BLaER1 (cell line): ENCODE results near the gene COL8A1.

ENCODE experiments used
- H3K27ac ChIP-seq: shearing (Covaris generic); formaldehyde crosslinking; 2 replicates; pipeline ENCODE4 v1.8.1; 2022
- H3K27me3 ChIP-seq: shearing (Covaris generic); formaldehyde crosslinking; 2 replicates; pipeline ENCODE4 v1.8.1; 2022
- H3K36me3 ChIP-seq: shearing (Covaris generic); formaldehyde crosslinking; 2 replicates; pipeline ENCODE4 v1.8.1; 2022
- H3K4me1 ChIP-seq: shearing (Covaris generic); formaldehyde crosslinking; 2 replicates; pipeline ENCODE4 v1.8.1; 2022
- H3K4me2 ChIP-seq: shearing (Covaris generic); formaldehyde crosslinking; 2 replicates; pipeline ENCODE4 v1.8.1; 2022
- H3K4me3 ChIP-seq: shearing (Covaris generic); formaldehyde crosslinking; 2 replicates; pipeline ENCODE4 v1.8.1; 2022
- H3K9ac ChIP-seq: shearing (Covaris generic); formaldehyde crosslinking; 2 replicates; pipeline ENCODE4 v1.8.1; 2022
- H3K9me3 ChIP-seq: shearing (Covaris generic); formaldehyde crosslinking; 2 replicates; pipeline ENCODE4 v1.8.1; 2022
- H4K20me1 ChIP-seq: shearing (Covaris generic); formaldehyde crosslinking; 2 replicates; pipeline ENCODE4 v1.8.1; 2022
- Cebpa-rat ChIP-seq: shearing (Covaris generic); IDR thresholded peaks from 2 replicates; pipeline ENCODE4 v1.8.1; 2022

The COL8A1 gene

DNA sequence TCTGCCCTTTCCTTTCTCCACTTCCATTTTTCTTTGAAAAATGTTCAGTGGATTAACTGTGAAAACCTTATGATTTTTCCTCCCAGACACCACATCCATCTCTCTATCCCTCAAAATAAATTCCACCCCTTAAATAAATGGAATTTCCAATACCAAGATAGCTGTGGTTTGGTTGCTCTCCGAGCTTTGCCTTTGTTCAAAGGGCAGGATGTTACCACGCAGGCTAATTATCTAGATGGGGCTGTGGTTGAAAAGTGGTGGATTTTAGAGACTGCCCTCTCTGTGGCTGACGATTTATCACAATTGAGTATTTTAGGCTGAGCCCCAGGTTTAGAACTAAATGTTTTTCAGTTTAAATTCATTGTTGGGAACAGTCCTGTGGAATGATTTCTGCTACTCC lies 142.4 kb downstream of the COL8A1 start:
- H3K4me3 ChIP-seq = no peak overlapping the region
- H3K9ac ChIP-seq = no peak overlapping the region
- H3K4me1 ChIP-seq = peaks cover 7% of the 10 kb centered on the region
- no peaks in the 10 kb centered on the region for H3K36me3 ChIP-seq
- H3K9me3 ChIP-seq = no peaks in the 10 kb centered on the region
- no peak for TF ChIP-seq Cebpa-rat
- H4K20me1 ChIP-seq = no peaks in the 10 kb centered on the region
- no peak overlapping the region for H3K27ac ChIP-seq
- no peak overlapping the region for H3K4me2 ChIP-seq
- no peaks in the 10 kb centered on the region for H3K27me3 ChIP-seq

DNA sequence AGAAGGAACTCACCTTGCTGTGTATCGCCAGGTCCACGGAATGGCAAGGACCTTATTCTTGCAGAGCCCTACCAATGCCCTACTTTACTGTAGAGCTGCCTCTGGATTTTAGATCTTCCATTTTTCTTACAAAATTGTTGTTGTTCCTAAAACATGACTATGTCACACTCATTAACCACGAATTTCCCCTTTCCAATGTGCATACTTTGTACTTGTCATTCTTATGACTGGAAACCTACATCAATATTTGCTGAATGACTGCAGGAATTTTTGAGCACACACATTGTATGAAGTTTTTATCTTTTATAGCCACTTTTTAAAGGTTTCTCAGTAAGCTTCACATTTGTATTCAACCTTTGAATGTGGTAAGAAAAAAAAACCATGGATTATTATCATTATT lies 143.4 kb downstream of the COL8A1 start:
- Histone ChIP-seq H3K4me2 (no peak overlapping the region), H3K27ac (no peak overlapping the region)
- TF ChIP-seq Cebpa-rat = no peak

DNA sequence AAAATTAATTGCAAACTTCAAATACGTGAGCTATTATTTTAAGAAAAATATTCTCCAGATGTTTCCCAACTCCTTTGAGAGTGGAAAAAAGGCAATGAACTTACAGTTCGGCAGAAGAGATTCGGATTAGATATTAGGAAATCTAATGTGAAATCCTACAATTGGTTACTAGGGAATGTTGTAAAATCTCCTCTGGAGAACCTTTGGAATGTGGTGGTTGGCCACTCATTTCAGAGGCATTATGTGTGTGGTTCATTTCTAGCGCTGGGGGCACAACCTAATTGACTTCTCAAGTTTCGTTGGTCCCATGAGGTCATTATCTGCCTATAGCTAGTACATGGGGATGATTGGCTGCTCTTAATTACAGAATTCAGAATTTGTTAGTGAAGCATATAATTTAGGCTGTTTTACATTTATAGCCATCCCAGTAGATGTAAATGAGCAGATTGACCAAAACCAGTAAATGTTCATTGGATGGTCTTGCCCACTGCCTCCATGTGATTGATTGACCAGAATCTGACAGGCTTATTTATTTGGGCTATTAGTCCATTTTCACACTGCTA lies 144.7 kb downstream of the COL8A1 start:
- no peak overlapping the region for H3K4me3 ChIP-seq
- no peaks in the 10 kb centered on the region for H3K36me3 ChIP-seq
- TF ChIP-seq Cebpa-rat = no peak
- no peak overlapping the region for H3K9ac ChIP-seq
- H4K20me1 ChIP-seq = no peaks in the 10 kb centered on the region
- no peak overlapping the region for H3K4me2 ChIP-seq
- H3K27ac ChIP-seq = no peak overlapping the region
- H3K9me3 ChIP-seq = no peaks in the 10 kb centered on the region
- peaks cover 7% of the 10 kb centered on the region for H3K4me1 ChIP-seq
- H3K27me3 ChIP-seq = no peaks in the 10 kb centered on the region

More for the DNA sequence above, 143.4 kb downstream of the COL8A1 start:
- no peaks in the 10 kb centered on the region for H3K27me3 ChIP-seq
- no peaks in the 10 kb centered on the region for H4K20me1 ChIP-seq
- H3K9me3 ChIP-seq = no peaks in the 10 kb centered on the region
- no peak overlapping the region for H3K4me3 ChIP-seq
- no peaks in the 10 kb centered on the region for H3K36me3 ChIP-seq
- H3K4me1 ChIP-seq = peaks cover 7% of the 10 kb centered on the region
- H3K9ac ChIP-seq = no peak overlapping the region

DNA sequence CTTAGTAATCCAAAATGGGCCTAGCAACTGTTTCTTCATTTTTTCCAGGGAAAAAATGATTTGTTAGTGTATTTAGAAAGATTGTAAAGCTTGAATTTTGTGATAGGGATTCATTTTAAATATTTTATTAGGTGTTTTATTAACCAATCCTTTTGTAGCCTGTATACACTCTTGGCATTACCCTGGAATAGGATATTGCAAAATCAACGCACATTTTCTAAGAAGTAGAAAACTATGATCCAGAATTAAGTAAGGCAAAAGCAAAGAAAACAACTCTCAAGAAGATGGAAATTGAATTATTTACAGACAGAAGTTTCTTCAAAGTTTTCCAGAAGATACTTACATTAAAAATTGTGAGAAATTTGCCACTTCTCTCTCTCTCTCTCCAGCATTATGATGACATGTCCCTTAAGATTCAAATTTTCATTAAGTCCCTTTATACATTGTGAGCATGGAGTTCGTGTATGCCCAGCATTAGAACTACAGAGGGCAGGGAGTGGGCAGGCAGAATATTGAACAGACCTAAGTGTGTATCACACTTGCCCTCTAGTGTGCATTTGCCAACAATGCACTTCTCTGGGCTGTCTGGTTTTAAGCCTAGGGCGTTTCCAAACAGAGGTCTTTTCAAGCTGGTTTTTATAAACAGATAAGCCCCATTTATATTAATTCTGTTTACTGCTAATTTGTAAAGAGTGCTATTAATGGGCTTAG lies 150.8 kb downstream of the COL8A1 start:
- no peaks in the 10 kb centered on the region for H3K9me3 ChIP-seq
- H3K9ac ChIP-seq = no peak overlapping the region
- no peaks in the 10 kb centered on the region for H3K27me3 ChIP-seq
- H3K27ac ChIP-seq = no peak overlapping the region
- TF ChIP-seq Cebpa-rat = no peak
- H4K20me1 ChIP-seq = no peaks in the 10 kb centered on the region
- no peaks in the 10 kb centered on the region for H3K36me3 ChIP-seq
- no peaks in the 10 kb centered on the region for H3K4me1 ChIP-seq
- no peak overlapping the region for H3K4me3 ChIP-seq
- H3K4me2 ChIP-seq = no peak overlapping the region

DNA sequence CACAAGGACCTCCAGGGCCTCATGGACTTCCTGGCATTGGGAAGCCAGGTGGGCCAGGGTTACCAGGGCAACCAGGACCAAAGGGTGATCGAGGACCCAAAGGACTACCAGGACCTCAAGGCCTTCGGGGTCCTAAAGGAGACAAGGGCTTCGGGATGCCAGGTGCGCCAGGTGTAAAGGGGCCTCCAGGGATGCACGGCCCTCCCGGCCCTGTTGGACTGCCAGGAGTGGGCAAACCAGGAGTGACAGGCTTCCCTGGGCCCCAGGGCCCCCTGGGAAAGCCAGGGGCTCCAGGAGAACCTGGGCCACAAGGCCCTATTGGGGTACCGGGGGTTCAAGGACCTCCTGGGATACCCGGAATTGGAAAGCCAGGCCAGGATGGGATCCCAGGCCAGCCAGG lies 156.1 kb downstream of the COL8A1 start:
- H3K36me3 ChIP-seq = no peaks in the 10 kb centered on the region
- no peaks in the 10 kb centered on the region for H3K27me3 ChIP-seq
- no peak overlapping the region for H3K27ac ChIP-seq
- no peaks in the 10 kb centered on the region for H3K9me3 ChIP-seq
- no peak overlapping the region for H3K9ac ChIP-seq
- H3K4me2 ChIP-seq = no peak overlapping the region
- no peak for TF ChIP-seq Cebpa-rat
- H4K20me1 ChIP-seq = no peaks in the 10 kb centered on the region
- no peaks in the 10 kb centered on the region for H3K4me1 ChIP-seq
- H3K4me3 ChIP-seq = no peak overlapping the region

DNA sequence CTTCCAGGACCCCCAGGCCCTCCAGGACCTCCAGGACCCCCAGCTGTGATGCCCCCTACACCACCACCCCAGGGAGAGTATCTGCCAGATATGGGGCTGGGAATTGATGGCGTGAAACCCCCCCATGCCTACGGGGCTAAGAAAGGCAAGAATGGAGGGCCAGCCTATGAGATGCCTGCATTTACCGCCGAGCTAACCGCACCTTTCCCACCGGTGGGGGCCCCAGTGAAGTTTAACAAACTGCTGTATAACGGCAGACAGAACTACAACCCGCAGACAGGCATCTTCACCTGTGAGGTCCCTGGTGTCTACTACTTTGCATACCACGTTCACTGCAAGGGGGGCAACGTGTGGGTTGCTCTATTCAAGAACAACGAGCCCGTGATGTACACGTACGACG lies 157.2 kb downstream of the COL8A1 start:
- H3K27me3 ChIP-seq = no peaks in the 10 kb centered on the region
- no peaks in the 10 kb centered on the region for H3K4me1 ChIP-seq
- H4K20me1 ChIP-seq = no peaks in the 10 kb centered on the region
- H3K27ac ChIP-seq = no peak overlapping the region
- no peak for TF ChIP-seq Cebpa-rat
- no peak overlapping the region for H3K4me2 ChIP-seq
- H3K4me3 ChIP-seq = no peak overlapping the region
- no peaks in the 10 kb centered on the region for H3K36me3 ChIP-seq
- H3K9me3 ChIP-seq = no peaks in the 10 kb centered on the region
- no peak overlapping the region for H3K9ac ChIP-seq

DNA sequence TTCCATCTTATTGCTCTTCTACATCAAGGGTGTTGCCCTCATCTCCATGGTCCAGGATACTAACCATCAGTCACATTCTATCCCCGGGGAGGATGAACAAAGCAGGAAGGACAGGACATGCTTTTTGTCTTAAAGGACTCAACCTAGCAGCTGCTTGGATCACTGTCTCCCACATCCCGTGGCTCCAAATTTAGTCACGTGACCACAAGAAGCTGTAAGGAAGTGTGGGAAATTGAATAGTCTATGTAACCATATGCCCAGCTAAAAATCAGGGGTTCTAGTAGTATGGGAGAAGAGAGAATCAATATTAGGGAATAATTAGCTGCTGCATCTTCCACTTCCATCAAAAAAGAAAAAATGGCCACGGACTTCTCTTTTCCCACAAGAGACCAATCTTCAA lies 161.0 kb downstream of the COL8A1 start:
- no peak for TF ChIP-seq Cebpa-rat
- Histone ChIP-seq H3K27ac (no peak overlapping the region), H4K20me1 (no peaks in the 10 kb centered on the region), H3K9me3 (peaks cover 12% of the 10 kb centered on the region), H3K4me1 (no peaks in the 10 kb centered on the region), H3K9ac (no peak overlapping the region), H3K36me3 (peaks cover 9% of the 10 kb centered on the region; the same call in 1 of the 2 replicates), H3K4me3 (no peak overlapping the region), H3K27me3 (no peaks in the 10 kb centered on the region), H3K4me2 (no peak overlapping the region)

DNA sequence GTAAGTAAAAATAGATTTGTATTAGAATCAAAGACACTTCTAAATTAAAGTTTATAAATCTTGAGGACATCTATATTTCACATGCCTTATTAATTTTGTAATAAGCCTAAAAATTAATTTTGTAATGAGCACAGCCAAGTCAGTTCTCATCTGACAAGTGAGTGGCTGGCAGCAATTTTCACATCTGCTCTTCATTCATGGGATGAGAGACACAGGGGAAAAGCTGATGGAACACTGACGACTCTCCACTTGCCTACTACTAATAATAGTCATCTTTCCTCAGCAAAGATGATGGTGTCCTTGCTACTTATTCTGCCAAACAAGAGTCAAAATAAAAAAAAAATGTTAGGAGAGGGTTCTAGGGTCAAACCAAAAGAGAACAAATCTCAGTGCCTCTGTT lies 164.9 kb downstream of the COL8A1 start:
- H3K27me3 ChIP-seq = no peaks in the 10 kb centered on the region
- TF ChIP-seq Cebpa-rat = no peak

DNA sequence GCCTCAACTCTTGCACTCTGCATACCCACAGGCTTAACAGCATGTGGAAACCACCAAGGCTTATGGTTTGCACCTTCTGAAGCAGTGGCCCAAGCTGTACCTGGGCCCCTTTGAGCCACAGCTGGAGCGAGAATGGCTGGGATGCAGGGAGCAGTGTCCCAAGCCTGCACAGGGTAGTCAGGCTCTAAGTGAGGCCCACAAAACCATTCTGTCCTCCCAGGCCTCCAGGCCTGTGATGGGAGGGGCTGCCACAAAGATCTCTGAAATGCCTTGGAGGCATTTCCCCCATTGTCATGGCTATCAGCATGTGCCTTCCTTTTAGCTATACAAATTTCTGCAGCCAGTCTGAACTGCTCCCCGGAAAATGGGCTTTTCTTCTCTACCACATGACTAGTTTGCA lies 166.8 kb downstream of the COL8A1 start:
- H3K9ac ChIP-seq = no peak overlapping the region
- H3K36me3 ChIP-seq = peaks cover 18% of the 10 kb centered on the region
- no peaks in the 10 kb centered on the region for H3K27me3 ChIP-seq
- H3K4me3 ChIP-seq = 0 out of 2 replicates have a peak overlapping the region, but pooled peaks have one; percentile 25
- no peak overlapping the region for H3K4me2 ChIP-seq
- H4K20me1 ChIP-seq = no peaks in the 10 kb centered on the region
- peaks cover 36% of the 10 kb centered on the region for H3K9me3 ChIP-seq
- no peak overlapping the region for H3K27ac ChIP-seq
- H3K4me1 ChIP-seq = no peaks in the 10 kb centered on the region
- no peak for TF ChIP-seq Cebpa-rat

More for the DNA sequence above, 164.9 kb downstream of the COL8A1 start:
- Histone ChIP-seq H3K4me1 (no peaks in the 10 kb centered on the region), H3K4me3 (no peak overlapping the region), H3K9ac (no peak overlapping the region), H3K36me3 (peaks cover 18% of the 10 kb centered on the region), H3K4me2 (no peak overlapping the region), H3K27ac (no peak overlapping the region), H3K9me3 (peaks cover 36% of the 10 kb centered on the region), H4K20me1 (no peaks in the 10 kb centered on the region)

DNA sequence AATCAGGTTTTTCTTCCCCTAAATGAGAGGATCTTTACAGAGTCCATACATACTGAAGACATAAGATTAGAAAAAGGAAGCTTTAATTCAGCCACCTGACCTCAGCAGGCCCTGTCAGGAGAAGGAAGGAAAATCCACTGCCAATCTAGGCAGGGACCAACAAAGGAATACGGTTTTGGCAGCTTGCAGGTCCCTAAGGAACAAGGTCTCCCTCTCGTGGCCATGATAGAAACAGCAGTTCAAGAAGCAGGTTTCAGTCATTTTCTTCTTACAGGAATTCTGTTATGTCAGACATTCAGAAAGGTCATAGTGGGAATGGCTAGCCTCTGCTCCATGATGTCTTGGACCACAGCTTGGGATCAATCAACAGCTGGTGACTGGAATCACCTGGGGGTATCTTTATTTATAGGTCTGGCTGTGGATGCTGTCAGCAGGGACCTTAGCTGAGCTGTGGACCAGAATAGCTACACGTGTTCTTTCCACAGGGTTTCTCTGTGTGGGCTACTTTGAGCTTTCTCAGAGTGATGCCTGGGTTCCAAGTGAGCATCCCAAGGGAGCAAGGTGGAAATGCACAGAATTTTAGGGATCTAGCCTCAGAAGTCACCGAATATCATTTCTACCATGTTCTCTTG lies 169.9 kb downstream of the COL8A1 start:
- Histone ChIP-seq H3K9ac (no peak overlapping the region), H3K4me3 (no peak overlapping the region), H3K36me3 (peaks cover 18% of the 10 kb centered on the region), H3K4me2 (no peak overlapping the region), H3K4me1 (no peaks in the 10 kb centered on the region), H3K27me3 (no peaks in the 10 kb centered on the region), H3K9me3 (peaks cover 32% of the 10 kb centered on the region), H4K20me1 (no peaks in the 10 kb centered on the region), H3K27ac (no peak overlapping the region)
- no peak for TF ChIP-seq Cebpa-rat
